Measurements from ENCODE around the gene SIRT4.

DNA sequence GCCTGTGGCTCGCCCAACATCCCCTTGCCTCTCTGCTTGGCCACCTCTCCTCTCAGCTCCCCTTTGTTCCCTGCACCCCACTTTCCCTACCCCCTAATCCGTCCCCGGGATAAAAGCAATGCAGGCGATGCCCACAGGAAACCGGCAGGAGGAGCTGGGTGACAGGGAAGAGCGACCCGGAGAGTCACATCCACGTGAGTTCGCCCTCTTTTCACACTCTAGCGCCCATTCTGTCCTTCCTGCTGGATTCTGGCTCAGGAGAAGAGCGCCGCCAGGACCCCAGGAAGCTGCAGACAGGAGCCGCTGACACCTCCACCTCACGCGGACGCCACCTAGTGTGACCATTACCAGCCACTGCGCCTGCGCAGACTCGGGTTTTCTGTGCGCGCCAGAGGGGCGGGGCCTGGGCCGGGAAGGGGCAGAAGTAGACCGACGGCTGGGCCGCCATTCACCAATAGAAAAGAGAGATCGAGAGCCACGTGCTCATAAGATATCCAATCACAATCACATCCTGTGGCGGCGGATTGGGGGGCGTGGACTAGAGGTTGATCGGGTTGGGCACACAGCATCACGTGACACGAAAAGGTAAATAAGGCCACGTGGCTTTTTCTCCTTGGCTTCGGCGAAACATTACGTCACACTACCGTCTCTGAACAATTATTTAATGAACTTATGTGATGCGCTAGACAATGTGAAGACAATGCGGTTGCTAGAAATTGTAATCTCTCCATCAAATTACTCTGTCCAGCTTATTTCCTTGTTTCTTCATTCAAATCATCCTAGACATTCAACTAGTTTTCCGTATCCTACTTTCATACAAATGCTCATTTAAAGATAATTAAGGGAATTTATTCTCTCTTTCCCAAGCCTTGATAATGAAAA lies 15.3 kb downstream of the SIRT4 start:
- TF ChIP-seq, protein P1, sequence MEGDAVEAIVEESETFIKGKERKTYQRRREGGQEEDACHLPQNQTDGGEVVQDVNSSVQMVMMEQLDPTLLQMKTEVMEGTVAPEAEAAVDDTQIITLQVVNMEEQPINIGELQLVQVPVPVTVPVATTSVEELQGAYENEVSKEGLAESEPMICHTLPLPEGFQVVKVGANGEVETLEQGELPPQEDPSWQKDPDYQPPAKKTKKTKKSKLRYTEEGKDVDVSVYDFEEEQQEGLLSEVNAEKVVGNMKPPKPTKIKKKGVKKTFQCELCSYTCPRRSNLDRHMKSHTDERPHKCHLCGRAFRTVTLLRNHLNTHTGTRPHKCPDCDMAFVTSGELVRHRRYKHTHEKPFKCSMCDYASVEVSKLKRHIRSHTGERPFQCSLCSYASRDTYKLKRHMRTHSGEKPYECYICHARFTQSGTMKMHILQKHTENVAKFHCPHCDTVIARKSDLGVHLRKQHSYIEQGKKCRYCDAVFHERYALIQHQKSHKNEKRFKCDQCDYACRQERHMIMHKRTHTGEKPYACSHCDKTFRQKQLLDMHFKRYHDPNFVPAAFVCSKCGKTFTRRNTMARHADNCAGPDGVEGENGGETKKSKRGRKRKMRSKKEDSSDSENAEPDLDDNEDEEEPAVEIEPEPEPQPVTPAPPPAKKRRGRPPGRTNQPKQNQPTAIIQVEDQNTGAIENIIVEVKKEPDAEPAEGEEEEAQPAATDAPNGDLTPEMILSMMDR (IDR thresholded peaks at IDR 0.05; ENCODE audit: low read depth, low read length), result peak; percentile 36
- TF ChIP-seq POLR2A (IDR thresholded peaks at IDR 0.05; ENCODE audit: extremely low read depth, insufficient read length), result peak; percentile 93
- TF ChIP-seq MYC (IDR thresholded peaks at IDR 0.05; ENCODE audit: low read depth, low read length), result peak; percentile 90
- TF ChIP-seq, protein P2, sequence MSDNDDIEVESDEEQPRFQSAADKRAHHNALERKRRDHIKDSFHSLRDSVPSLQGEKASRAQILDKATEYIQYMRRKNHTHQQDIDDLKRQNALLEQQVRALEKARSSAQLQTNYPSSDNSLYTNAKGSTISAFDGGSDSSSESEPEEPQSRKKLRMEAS (IDR thresholded peaks at IDR 0.05; ENCODE audit: low read depth, low read length), result peak; percentile 100
